UCSD-AML1 (cell line): Measurements from ENCODE around the gene CRMP1.

Experiments used
- DNase-seq: peaks from one replicate; lab custom pipeline; 2025; ENCODE audit not compliant: unreplicated experiment; lab: John Stamatoyannopoulos, UW

CRMP1 gene

GRCh38 chr4:5801696-5802095, 91.2 kb downstream of the CRMP1 start:
- no peak for DNase-seq

- DNase-seq, result no peak
These were observed 92.4 kb downstream of the CRMP1 start for GRCh38 chr4:5800496-5800895.

- DNase-seq, result no peak
These were observed 93.5 kb downstream of the CRMP1 start for GRCh38 chr4:5799406-5799805.

GRCh38 chr4:5798946-5799345, 93.9 kb downstream of the CRMP1 start:
- no peak for DNase-seq

- no peak for DNase-seq
These were observed 94.4 kb downstream of the CRMP1 start for GRCh38 chr4:5798462-5798861.

GRCh38 chr4:5797866-5798265, 95.0 kb downstream of the CRMP1 start:
- no peak for DNase-seq

GRCh38 chr4:5796976-5797375, 95.9 kb downstream of the CRMP1 start:
- no peak for DNase-seq

- no peak for DNase-seq
These were observed 97.3 kb downstream of the CRMP1 start for GRCh38 chr4:5795580-5795979.

GRCh38 chr4:5793514-5793913, 99.4 kb downstream of the CRMP1 start:
- DNase-seq, result no peak

- no peak for DNase-seq
These were observed 101.2 kb downstream of the CRMP1 start for GRCh38 chr4:5791654-5792053.

- DNase-seq, result no peak
These were observed 102.4 kb downstream of the CRMP1 start for GRCh38 chr4:5790546-5790857.

GRCh38 chr4:5789141-5789540, 103.7 kb downstream of the CRMP1 start:
- DNase-seq, result no peak

GRCh38 chr4:5788144-5788543, 104.7 kb downstream of the CRMP1 start:
- no peak for DNase-seq

GRCh38 chr4:5787311-5787710, 105.6 kb downstream of the CRMP1 start:
- no peak for DNase-seq

- DNase-seq, result no peak
These were observed 106.8 kb downstream of the CRMP1 start for GRCh38 chr4:5785806-5786680.

- DNase-seq, result no peak
These were observed 107.8 kb downstream of the CRMP1 start for GRCh38 chr4:5784960-5785611.

- DNase-seq, result no peak
These were observed 108.9 kb downstream of the CRMP1 start for GRCh38 chr4:5784021-5784420.

- no peak for DNase-seq
These were observed 109.4 kb downstream of the CRMP1 start for GRCh38 chr4:5783486-5783885.

GRCh38 chr4:5782829-5783476, 109.9 kb downstream of the CRMP1 start:
- no peak for DNase-seq

GRCh38 chr4:5781691-5782090, 111.2 kb downstream of the CRMP1 start:
- DNase-seq, result no peak

- DNase-seq, result no peak
These were observed 111.9 kb downstream of the CRMP1 start for GRCh38 chr4:5780831-5781480.

- DNase-seq, result no peak
These were observed 116.4 kb downstream of the CRMP1 start for GRCh38 chr4:5776510-5776909.
